SU-DHL-6 (cell line): ENCODE data around the gene RAD51B.

Experiments used
- H2AFZ ChIP-seq: fragments of 200-600 bp; sonication (generic); 2 replicates; pipeline ENCODE4 v1.6.1; 2014; ENCODE audit warnings: low read depth, mild to moderate bottlenecking, moderate library complexity, mixed read lengths, antibody characterized with exemption, low read length; ENCODE audit not compliant: severe bottlenecking
- H3F3A ChIP-seq: fragments of 200-600 bp; shearing (Covaris generic); 2 replicates; pipeline ENCODE4 v1.6.0; 2016; ENCODE audit warnings: antibody characterized with exemption, mild to moderate bottlenecking; ENCODE audit not compliant: insufficient read depth
- H3K27ac ChIP-seq: fragments of 200-600 bp; sonication (generic); 2 replicates; pipeline ENCODE4 v1.5.1; 2016; ENCODE audit warnings: low read depth, mild to moderate bottlenecking, low read length, moderate library complexity, mixed read lengths
- H3K27me3 ChIP-seq: fragments of 200-600 bp; sonication (generic), shearing (Covaris generic); 2 replicates; pipeline ENCODE4 v1.6.0; 2014; ENCODE audit warnings: mild to moderate bottlenecking, low read length
- H3K36me3 ChIP-seq: fragments of 200-600 bp; sonication (generic); 2 replicates; pipeline ENCODE4 v1.6.1; 2014; ENCODE audit warnings: mild to moderate bottlenecking, low read length, mixed read lengths
- H3K4me2 ChIP-seq: fragments of 300-600, 200-600 bp; shearing (Covaris generic), sonication (generic); 2 replicates; pipeline ENCODE4 v1.6.0; 2014; ENCODE audit warnings: low read length, low read depth, mild to moderate bottlenecking; ENCODE audit not compliant: poor library complexity, severe bottlenecking
- H3K4me3 ChIP-seq: fragments of 200-600 bp; sonication (generic); 2 replicates; pipeline ENCODE4 v1.5.1; 2014; ENCODE audit warnings: antibody characterized with exemption, low read length, mild to moderate bottlenecking, mixed read lengths; ENCODE audit not compliant: insufficient read depth, poor library complexity, severe bottlenecking
- H3K79me2 ChIP-seq: fragments of 200-600 bp; sonication (generic); 2 replicates; pipeline ENCODE4 v1.6.1; 2014; ENCODE audit warnings: mild to moderate bottlenecking, low read length, moderate library complexity; ENCODE audit not compliant: insufficient read depth
- H3K9ac ChIP-seq: fragments of 200-600 bp; sonication (generic); 2 replicates; pipeline ENCODE4 v1.7.0; 2014; ENCODE audit warnings: mild to moderate bottlenecking, low read length
- H3K9me2 ChIP-seq: fragments of 200-600 bp; sonication (generic); replicated peaks from 2 replicates; pipeline ENCODE4 v1.6.1; 2014; ENCODE audit warnings: low read length; ENCODE audit not compliant: insufficient read depth
- H3K9me3 ChIP-seq: fragments of 200-600 bp; sonication (generic); 2 replicates; pipeline ENCODE4 v1.6.1; 2014; ENCODE audit warnings: low read length, mixed read lengths; ENCODE audit not compliant: insufficient read depth
- H4K20me1 ChIP-seq: fragments of 200-600 bp; sonication (generic); 2 replicates; pipeline ENCODE4 v1.6.1; 2014; ENCODE audit warnings: low read depth, mild to moderate bottlenecking, antibody characterized with exemption, low read length, moderate library complexity, mixed read lengths
- CTCF ChIP-seq: fragments of 200-600 bp; sonication (generic); IDR thresholded peaks from one replicate; pipeline ENCODE4 v1.5.1; 2017; ENCODE audit warnings: antibody characterized with exemption, mild to moderate bottlenecking, low read length, moderate library complexity; ENCODE audit not compliant: insufficient read depth, poor library complexity, severe bottlenecking
- EZH2phosphoT487 ChIP-seq: fragments of 200-600 bp; sonication (generic), shearing (Covaris generic); conservative IDR thresholded peaks from 2 replicates; pipeline ENCODE4 v1.6.1; 2018; ENCODE audit warnings: mild to moderate bottlenecking, antibody characterized with exemption, low read length, moderate library complexity, mixed read lengths

RAD51B gene

GRCh38 chr14:68589447-68590200 is 770.0 kb downstream of the RAD51B start:
- no peaks in the 10 kb centered on the region for H3K79me2 ChIP-seq
- TF ChIP-seq CTCF (no peak), EZH2phosphoT487 (no peak)
- no peaks in the 10 kb centered on the region for H3K36me3 ChIP-seq
- no peaks in the 10 kb centered on the region for H3F3A ChIP-seq
- H4K20me1 ChIP-seq: no peaks in the 10 kb centered on the region
- no peak overlapping the region for H3K4me2 ChIP-seq
- H3K9ac ChIP-seq: no peak overlapping the region
- H3K4me3 ChIP-seq: no peak overlapping the region
- no peaks in the 10 kb centered on the region for H3K9me3 ChIP-seq
- no peaks in the 10 kb centered on the region for H3K9me2 ChIP-seq
- no peaks in the 10 kb centered on the region for H3K27me3 ChIP-seq
- no peak overlapping the region for H3K27ac ChIP-seq
- no peak overlapping the region for H2AFZ ChIP-seq

GRCh38 chr14:68590201-68590522 is 770.6 kb downstream of the RAD51B start:
- Histone ChIP-seq H3K4me2 (no peak overlapping the region), H2AFZ (no peak overlapping the region), H3F3A (no peaks in the 10 kb centered on the region), H3K9me2 (no peaks in the 10 kb centered on the region), H3K9ac (no peak overlapping the region), H3K9me3 (no peaks in the 10 kb centered on the region), H4K20me1 (no peaks in the 10 kb centered on the region), H3K27me3 (no peaks in the 10 kb centered on the region), H3K4me3 (no peak overlapping the region), H3K36me3 (no peaks in the 10 kb centered on the region), H3K27ac (no peak overlapping the region), H3K79me2 (no peaks in the 10 kb centered on the region)
- TF ChIP-seq EZH2phosphoT487 (no peak), CTCF (no peak)

GRCh38 chr14:68591786-68592185 is 772.2 kb downstream of the RAD51B start:
- Histone ChIP-seq H3K9me3 (no peaks in the 10 kb centered on the region), H3K27ac (no peak overlapping the region), H3K36me3 (no peaks in the 10 kb centered on the region), H3K9me2 (no peaks in the 10 kb centered on the region), H3K4me3 (no peak overlapping the region), H2AFZ (no peak overlapping the region), H3K79me2 (no peaks in the 10 kb centered on the region), H3K27me3 (no peaks in the 10 kb centered on the region), H3K4me2 (no peak overlapping the region), H3F3A (no peaks in the 10 kb centered on the region), H4K20me1 (no peaks in the 10 kb centered on the region), H3K9ac (no peak overlapping the region)
- TF ChIP-seq CTCF (no peak), EZH2phosphoT487 (no peak)
